Measurements from ENCODE around the gene DGKB. TPM values are rescaled to one million over a fixed set of nuclear protein-coding genes. Genes with fewer than 3 reads are reported as not detected.

The DGKB gene
- total and polyA plus RNA-seq, 12 donors, result 0.07 to 5.8 (median 1.5) TPM; not detected in 3

DNA sequence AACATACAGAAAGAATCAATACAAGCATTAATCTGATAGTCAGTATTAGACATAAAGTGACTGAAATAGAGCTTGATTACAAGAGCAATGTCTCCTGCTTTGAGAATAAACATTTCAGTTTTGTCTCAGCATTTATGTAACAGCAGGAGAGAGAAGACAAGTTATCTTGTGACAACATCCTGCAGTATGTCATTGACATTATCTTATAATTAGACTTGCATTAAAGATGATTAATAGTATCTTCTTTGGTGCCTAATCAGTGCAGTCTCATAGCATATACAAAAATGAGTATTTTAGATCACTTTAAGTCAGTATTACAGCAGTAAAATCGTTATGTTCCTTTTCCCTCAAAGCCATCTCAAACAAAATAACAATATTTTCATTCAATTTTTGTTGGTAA is 477.0 kb downstream of the DGKB start:
- Histone ChIP-seq H3K9me3 (replicated peaks in 1 of 3) (no peaks in the 10 kb centered on the region), H3K27ac (no peak overlapping the region), H3K4me3 (no peak overlapping the region), H3K27me3 (no peaks in the 10 kb centered on the region), H3K36me3 (replicated peaks in 1 of 2) (no peaks in the 10 kb centered on the region), H3K4me1 (replicated peaks in 1 of 2) (no peaks in the 10 kb centered on the region)
- no peak for DNase-seq
- intact Hi-C loops (cut with DNase I), result no loop called here
- TF ChIP-seq, protein P1, sequence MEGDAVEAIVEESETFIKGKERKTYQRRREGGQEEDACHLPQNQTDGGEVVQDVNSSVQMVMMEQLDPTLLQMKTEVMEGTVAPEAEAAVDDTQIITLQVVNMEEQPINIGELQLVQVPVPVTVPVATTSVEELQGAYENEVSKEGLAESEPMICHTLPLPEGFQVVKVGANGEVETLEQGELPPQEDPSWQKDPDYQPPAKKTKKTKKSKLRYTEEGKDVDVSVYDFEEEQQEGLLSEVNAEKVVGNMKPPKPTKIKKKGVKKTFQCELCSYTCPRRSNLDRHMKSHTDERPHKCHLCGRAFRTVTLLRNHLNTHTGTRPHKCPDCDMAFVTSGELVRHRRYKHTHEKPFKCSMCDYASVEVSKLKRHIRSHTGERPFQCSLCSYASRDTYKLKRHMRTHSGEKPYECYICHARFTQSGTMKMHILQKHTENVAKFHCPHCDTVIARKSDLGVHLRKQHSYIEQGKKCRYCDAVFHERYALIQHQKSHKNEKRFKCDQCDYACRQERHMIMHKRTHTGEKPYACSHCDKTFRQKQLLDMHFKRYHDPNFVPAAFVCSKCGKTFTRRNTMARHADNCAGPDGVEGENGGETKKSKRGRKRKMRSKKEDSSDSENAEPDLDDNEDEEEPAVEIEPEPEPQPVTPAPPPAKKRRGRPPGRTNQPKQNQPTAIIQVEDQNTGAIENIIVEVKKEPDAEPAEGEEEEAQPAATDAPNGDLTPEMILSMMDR (IDR thresholded peaks at IDR 0.05), result no peak
- TF ChIP-seq POLR2A (IDR thresholded peaks at IDR 0.05), result no peak
- WGBS, 4 donors, result 51 to 73% (median 65%) methylated on average over 1 of the region's 1 CpG

DNA sequence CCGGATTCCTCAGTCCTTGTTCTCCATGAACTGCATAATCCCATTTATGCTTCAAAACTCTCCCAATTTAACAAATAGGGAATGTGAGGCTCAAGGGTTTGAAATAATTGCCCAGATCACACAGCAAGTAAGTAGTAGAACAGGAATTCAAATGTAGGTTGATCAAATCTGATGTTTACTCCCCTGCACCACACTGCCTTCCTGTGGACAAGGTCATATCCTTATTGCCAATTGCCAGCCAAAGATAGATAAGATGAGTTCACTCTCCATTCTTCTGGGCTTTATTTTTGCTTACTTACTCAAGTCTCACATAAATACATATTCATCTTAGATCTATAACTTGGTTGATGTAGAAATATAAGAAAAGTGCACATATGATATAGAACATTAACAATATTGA is 477.9 kb downstream of the DGKB start:
- 94 to 97% (median 96%) methylated on average over 1 of the region's 1 CpG for WGBS, 4 donors
- Histone ChIP-seq H3K9me3 (replicated peaks in 1 of 3) (no peaks in the 10 kb centered on the region), H3K27ac (no peak overlapping the region), H3K27me3 (no peaks in the 10 kb centered on the region), H3K4me3 (no peak overlapping the region), H3K4me1 (replicated peaks in 1 of 2) (no peaks in the 10 kb centered on the region), H3K36me3 (replicated peaks in 1 of 2) (no peaks in the 10 kb centered on the region)
- no peak for TF ChIP-seq POLR2A (IDR thresholded peaks at IDR 0.05)
- TF ChIP-seq, protein P1 (IDR thresholded peaks at IDR 0.05), result no peak
- peak in 1 of 7 donors; percentile 3 for DNase-seq
- intact Hi-C loops (cut with DNase I), result no loop called here

DNA sequence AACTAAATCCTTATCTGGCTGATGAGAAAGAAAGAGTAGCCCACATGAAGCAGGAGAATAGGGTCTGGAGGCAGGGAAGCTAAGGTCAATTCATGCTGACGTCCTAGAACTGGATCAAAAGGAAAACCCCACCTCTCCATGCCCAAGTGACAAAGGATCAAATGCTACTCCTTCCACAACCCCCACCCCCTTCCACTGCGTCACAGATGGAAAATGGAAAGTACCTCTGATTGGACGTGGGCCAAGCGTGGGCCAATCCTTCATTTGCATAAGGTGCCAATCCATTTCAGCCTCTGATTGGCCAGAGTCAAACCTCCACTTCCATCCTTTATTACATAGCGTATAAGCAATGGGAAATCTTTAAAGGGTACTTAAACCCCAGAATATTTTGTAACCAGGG is 481.8 kb downstream of the DGKB start:
- Histone ChIP-seq H3K9me3 (replicated peaks in 1 of 3) (no peaks in the 10 kb centered on the region), H3K4me3 (no peak overlapping the region), H3K36me3 (replicated peaks in 1 of 2) (no peaks in the 10 kb centered on the region), H3K4me1 (replicated peaks in 1 of 2) (no peaks in the 10 kb centered on the region), H3K27me3 (no peaks in the 10 kb centered on the region), H3K27ac (no peak overlapping the region)
- TF ChIP-seq, protein P1 (IDR thresholded peaks at IDR 0.05), result no peak
- no peak for TF ChIP-seq POLR2A (IDR thresholded peaks at IDR 0.05)
- DNase-seq, result peak in 2 of 7 donors; percentile 2 to 32
- 74 to 79% (median 77%) methylated on average over 5 of the region's 5 CpGs for WGBS, 4 donors
- intact Hi-C loops (cut with DNase I), result no loop called here

DNA sequence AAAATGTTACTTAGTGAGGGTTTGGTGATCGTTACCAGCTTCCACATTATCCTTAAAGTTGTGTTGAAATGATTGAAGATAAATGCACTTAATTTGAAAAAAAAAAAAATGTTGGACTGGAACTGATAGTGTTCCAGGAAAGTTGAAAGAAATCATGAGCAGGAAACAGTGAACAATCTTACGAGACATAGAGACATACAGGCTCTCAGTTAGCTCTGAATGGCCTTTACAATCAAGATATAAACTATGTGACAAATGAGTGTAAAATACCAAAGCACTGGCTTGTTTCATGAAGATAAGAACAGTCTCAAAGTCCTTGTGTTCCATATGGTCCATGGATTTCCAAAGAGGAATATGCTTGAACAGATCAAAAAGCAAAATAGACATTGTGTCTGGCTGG is 483.0 kb downstream of the DGKB start:
- intact Hi-C loops (cut with DNase I), result no loop called here
- WGBS, 4 donors, result 22 to 31% (median 28%) methylated on average over 2 of the region's 2 CpGs
- Histone ChIP-seq H3K9me3 (replicated peaks in 1 of 3) (no peaks in the 10 kb centered on the region), H3K36me3 (replicated peaks in 1 of 2) (no peaks in the 10 kb centered on the region), H3K27ac (no peak overlapping the region), H3K4me1 (replicated peaks in 1 of 2) (no peaks in the 10 kb centered on the region), H3K27me3 (no peaks in the 10 kb centered on the region), H3K4me3 (no peak overlapping the region)
- no peak for TF ChIP-seq POLR2A (IDR thresholded peaks at IDR 0.05)
- TF ChIP-seq, protein P1 (IDR thresholded peaks at IDR 0.05), result no peak
- no peak for DNase-seq

Data from adrenal gland (tissue), 12 donors.